Measurements from ENCODE around the gene MRTFB.

Gene MRTFB

GRCh38 chr16:14042706-14043105, 28.4 kb upstream of the MRTFB start:
- TF ChIP-seq POU6F1 (CRISPR knock-in tag; IDR thresholded peaks at IDR 0.05; ENCODE audit: borderline replicate concordance, low read depth), result no peak
- TF ChIP-seq TSHZ2 (CRISPR knock-in tag; IDR thresholded peaks at IDR 0.05), result no peak
- no peak for TF ChIP-seq ZFP3 (CRISPR knock-in tag; IDR thresholded peaks at IDR 0.05)
- TF ChIP-seq TCF4 (CRISPR knock-in tag; IDR thresholded peaks at IDR 0.05; ENCODE audit: borderline replicate concordance), result no peak
- ATAC-seq, result no peak

GRCh38 chr16:14043278-14043677, 27.8 kb upstream of the MRTFB start:
- ATAC-seq, result no peak
- TF ChIP-seq ZNF565 (CRISPR knock-in tag; conservative IDR thresholded peaks at IDR 0.05; ENCODE audit: low read depth) (no peak), OSR1 (CRISPR knock-in tag; IDR thresholded peaks at IDR 0.05) (no peak), ZFP30 (CRISPR knock-in tag; IDR thresholded peaks at IDR 0.05) (no peak), ESRRG (CRISPR knock-in tag; IDR thresholded peaks at IDR 0.05) (no peak), SNAI2 (CRISPR knock-in tag; IDR thresholded peaks at IDR 0.05) (no peak), ZFP3 (CRISPR knock-in tag; IDR thresholded peaks at IDR 0.05) (no peak), ZNF8 (CRISPR knock-in tag; IDR thresholded peaks at IDR 0.05) (no peak), CSRNP3 (CRISPR knock-in tag; IDR thresholded peaks at IDR 0.05) (no peak), TSHZ2 (CRISPR knock-in tag; IDR thresholded peaks at IDR 0.05) (no peak), ZNF70 (CRISPR knock-in tag; IDR thresholded peaks at IDR 0.05) (no peak), TCF4 (CRISPR knock-in tag; IDR thresholded peaks at IDR 0.05; ENCODE audit: borderline replicate concordance) (no peak), PPARA (CRISPR knock-in tag; IDR thresholded peaks at IDR 0.05; ENCODE audit: borderline replicate concordance) (no peak), GLIS3 (CRISPR knock-in tag; IDR thresholded peaks at IDR 0.05) (no peak), PATZ1 (CRISPR knock-in tag; IDR thresholded peaks at IDR 0.05; ENCODE audit: borderline replicate concordance) (no peak), CREB5 (CRISPR knock-in tag; IDR thresholded peaks at IDR 0.05; ENCODE audit: low read depth) (no peak), POU6F1 (CRISPR knock-in tag; IDR thresholded peaks at IDR 0.05; ENCODE audit: borderline replicate concordance, low read depth) (no peak), RARB (CRISPR knock-in tag; IDR thresholded peaks at IDR 0.05) (no peak), BACH2 (CRISPR knock-in tag; IDR thresholded peaks at IDR 0.05; ENCODE audit: borderline replicate concordance) (no peak), TOX (CRISPR knock-in tag; IDR thresholded peaks at IDR 0.05; ENCODE audit: borderline replicate concordance) (no peak), ZC3H10 (CRISPR knock-in tag; IDR thresholded peaks at IDR 0.05) (no peak)
